GM23338 (cell line): ENCODE measurements around the gene CD19. TPM values are rescaled to one million over a fixed set of nuclear protein-coding genes. Genes with fewer than 3 reads are reported as not detected.

Source experiments
- ATAC-seq: fragments of 200-7000 bp; cut with Tn5 transposase; 3 replicates; pipeline ENCODE4 v1.9.1; 2020
- DNase-seq: peaks from one replicate; pipeline ENCODE4 v3.0.0-alpha.2; 2015; ENCODE audit warnings: low spot score
- H2AFZ ChIP-seq: fragments of 200-600 bp; sonication (generic); 2 replicates; pipeline ENCODE4 v1.8.0; 2016; ENCODE audit warnings: antibody characterized with exemption, mild to moderate bottlenecking, moderate library complexity
- H3F3A ChIP-seq: fragments of 200-600 bp; sonication (generic); replicated peaks from 2 replicates; pipeline ENCODE4 v1.8.0; 2017; ENCODE audit warnings: antibody characterized with exemption, mixed run types, low read depth
- H3K27ac ChIP-seq: fragments of 200-600 bp; sonication (generic); 2 replicates; pipeline ENCODE4 v1.6.1; 2016; ENCODE audit warnings: low read depth
- H3K27me3 ChIP-seq: fragments of 200-600 bp; sonication (generic); 2 replicates; pipeline ENCODE4 v1.8.0; 2016; ENCODE audit warnings: mild to moderate bottlenecking, mixed run types, moderate library complexity; ENCODE audit not compliant: insufficient read depth
- H3K36me3 ChIP-seq: fragments of 200-600 bp; sonication (generic); 2 replicates; pipeline ENCODE4 v1.8.0; 2016; ENCODE audit warnings: mild to moderate bottlenecking; ENCODE audit not compliant: insufficient read depth
- H3K4me1 ChIP-seq: fragments of 200-600 bp; sonication (generic); 2 replicates; pipeline ENCODE4 v1.8.0; 2016; ENCODE audit warnings: mild to moderate bottlenecking, moderate library complexity; ENCODE audit not compliant: insufficient read depth
- H3K4me2 ChIP-seq: fragments of 200-600 bp; sonication (generic); 2 replicates; pipeline ENCODE4 v1.7.1; 2017; ENCODE audit warnings: mixed run types
- H3K4me3 ChIP-seq: fragments of 200-600 bp; sonication (generic); 2 replicates; pipeline ENCODE4 v1.6.1; 2016; ENCODE audit warnings: mixed run types
- H3K79me2 ChIP-seq: fragments of 200-600 bp; sonication (generic); replicated peaks from 2 replicates; pipeline ENCODE4 v1.8.0; 2017; ENCODE audit warnings: mild to moderate bottlenecking; ENCODE audit not compliant: insufficient read depth
- H3K9me2 ChIP-seq: fragments of 200-600 bp; sonication (generic); 2 replicates; pipeline ENCODE4 v1.8.0; 2017; ENCODE audit not compliant: insufficient read depth
- H4K20me1 ChIP-seq: fragments of 200-600 bp; sonication (generic); replicated peaks from 2 replicates; pipeline ENCODE4 v1.8.0; 2017; ENCODE audit warnings: mild to moderate bottlenecking; ENCODE audit not compliant: insufficient read depth
- H3K27ac Mint-ChIP-seq: 2 replicates; pipeline ENCODE4 v1.8.0; 2020; ENCODE audit warnings: inconsistent platforms, mild to moderate bottlenecking, moderate library complexity, mixed read lengths
- H3K27me3 Mint-ChIP-seq: 3 replicates; pipeline ENCODE4 v1.8.0; 2022; ENCODE audit warnings: low read depth, mild to moderate bottlenecking, moderate library complexity, mixed read lengths, inconsistent platforms; ENCODE audit not compliant: insufficient read depth, poor library complexity
- H3K36me3 Mint-ChIP-seq: 3 replicates; pipeline ENCODE4 v1.8.0; 2021; ENCODE audit warnings: low read depth, mild to moderate bottlenecking, inconsistent platforms, moderate library complexity, mixed read lengths
- H3K4me1 Mint-ChIP-seq: 3 replicates; pipeline ENCODE4 v1.8.0; 2020; ENCODE audit warnings: mild to moderate bottlenecking, inconsistent platforms, mixed read lengths
- H3K4me3 Mint-ChIP-seq: 3 replicates; pipeline ENCODE4 v1.8.0; 2021; ENCODE audit warnings: moderate library complexity, mild to moderate bottlenecking, inconsistent platforms, mixed read lengths
- H3K9me3 Mint-ChIP-seq: 3 replicates; pipeline ENCODE4 v1.8.0; 2020; ENCODE audit warnings: moderate library complexity, mild to moderate bottlenecking, inconsistent platforms, mixed read lengths
- CREB1 ChIP-seq: fragments of 250-450 bp; sonication (Bioruptor Pico); IDR thresholded peaks from 2 replicates; pipeline ENCODE4 v1.5.0; 2020; ENCODE audit warnings: low read depth, mild to moderate bottlenecking, moderate library complexity
- CTCF ChIP-seq, 2 experiments: fragments of 200-600 bp in 1 of 2; sonication (generic) in 1 of 2; conservative IDR thresholded peaks; 2 replicates each; pipeline versions ENCODE4 v1.5.1 to v1.6.1; 2016 to 2017; ENCODE audit warnings: antibody characterized with exemption in 2 of 2, low read depth in 2 of 2, mild to moderate bottlenecking in 2 of 2, moderate library complexity in 1 of 2
- ETS1 ChIP-seq: IDR thresholded peaks from 2 replicates; pipeline ENCODE4 v1.6.1; 2016; ENCODE audit warnings: antibody characterized with exemption
- EZH2 ChIP-seq: fragments of 200-600 bp; sonication (generic); IDR thresholded peaks from one replicate; pipeline ENCODE4 v1.8.0; 2017; ENCODE audit warnings: antibody characterized with exemption, mild to moderate bottlenecking, low read depth; ENCODE audit not compliant: unreplicated experiment
- EZH2phosphoT487 ChIP-seq: fragments of 200-600 bp; sonication (generic); IDR thresholded peaks from one replicate; pipeline ENCODE4 v1.8.1; 2018; ENCODE audit warnings: antibody characterized with exemption; ENCODE audit not compliant: unreplicated experiment
- JUNB ChIP-seq: IDR thresholded peaks from one replicate; pipeline ENCODE4 v1.6.1; 2016; ENCODE audit warnings: antibody characterized with exemption; ENCODE audit not compliant: unreplicated experiment
- NANOG ChIP-seq: IDR thresholded peaks from 2 replicates; pipeline ENCODE4 v1.6.1; 2016; ENCODE audit warnings: antibody characterized with exemption, borderline replicate concordance
- POLR2AphosphoS5 ChIP-seq: IDR thresholded peaks from 2 replicates; pipeline ENCODE4 v1.6.1; 2016; ENCODE audit warnings: antibody characterized with exemption, low read depth
- REST ChIP-seq: IDR thresholded peaks from one replicate; pipeline ENCODE4 v1.6.1; 2018; ENCODE audit warnings: antibody characterized with exemption; ENCODE audit not compliant: unreplicated experiment
- STAT1 ChIP-seq: IDR thresholded peaks from one replicate; pipeline ENCODE4 v1.6.1; 2016; ENCODE audit warnings: antibody characterized with exemption; ENCODE audit not compliant: unreplicated experiment
- ZNF114 ChIP-seq: fragments of 250-450 bp; sonication (Bioruptor Pico); IDR thresholded peaks from 2 replicates; pipeline ENCODE4 v1.5.0; 2020; ENCODE audit warnings: mild to moderate bottlenecking, moderate library complexity
- ZNF331 ChIP-seq: fragments of 250-450 bp; sonication (Bioruptor Pico); IDR thresholded peaks from 2 replicates; pipeline ENCODE4 v1.5.0; 2020; ENCODE audit warnings: low read depth, mild to moderate bottlenecking, moderate library complexity
- ZNF462 ChIP-seq: fragments of 250-450 bp; sonication (Bioruptor Pico); IDR thresholded peaks from 2 replicates; pipeline ENCODE4 v1.5.0; 2020; ENCODE audit warnings: mild to moderate bottlenecking, moderate library complexity
- polyA plus RNA-seq: library from polyadenylated mRNA; unstranded; fragments of >200 nt; fragmentation: Nextera tagmentation; extraction: Ambion mirVana; gene quantifications from 2 replicates; pipeline ENCODE4 v1.2.1, GENCODE V29; 2016
- total RNA-seq: library from RNA; depleted of rRNA; stranded (reverse); fragments of >200 nt; shearing (Covaris generic); gene quantifications from 2 replicates; pipeline ENCODE4 v1.2.3, GENCODE V29; 2014

Gene CD19
- total and polyA plus RNA-seq, 2 experiments from 2014 or later, result 0.83 to 1.9 TPM

- TF ChIP-seq JUNB (no peak), POLR2AphosphoS5 (peak; percentile 66), CTCF (conservative IDR thresholded peaks at IDR 0.05; ENCODE audit: low read depth in 2 of 2) (peak; percentile 27 to 30), ETS1 (no peak), EZH2 (no peak), CREB1 (CRISPR knock-in tag) (no peak), EZH2phosphoT487 (no peak), ZNF462 (no peak), ZNF114 (CRISPR knock-in tag) (no peak), ZNF331 (CRISPR knock-in tag) (no peak), REST (no peak), STAT1 (no peak), NANOG (no peak)
- Histone ChIP-seq H3K4me2 (peak overlapping the region; percentile 97), H3K27me3 (no peaks in the 10 kb centered on the region), H3K79me2 (0 out of 2 replicates have a peak, but pooled peaks cover 4% of the 10 kb centered on the region), H3F3A (peaks cover 20% of the 10 kb centered on the region), H4K20me1 (no peaks in the 10 kb centered on the region; the same call in 1 of the 2 replicates), H3K36me3 (no peaks in the 10 kb centered on the region), H3K27ac (peak overlapping the region; percentile 94), H3K9me2 (no peaks in the 10 kb centered on the region), H2AFZ (peak overlapping the region; percentile 95), H3K4me1 (peaks cover 10% of the 10 kb centered on the region), H3K4me3 (peak overlapping the region; percentile 98)
- Mint-ChIP-seq H3K4me3 (peak overlapping the region; percentile 95), H3K36me3 (peaks cover 10% of the 10 kb centered on the region; the same call in 2 of the 3 replicates), H3K27me3 (peaks cover 14% of the 10 kb centered on the region), H3K9me3 (no peaks in the 10 kb centered on the region; the same call in 1 of the 3 replicates), H3K27ac (peak overlapping the region; percentile 96), H3K4me1 (peaks cover 11% of the 10 kb centered on the region)
- ATAC-seq (no peak; the same call in 2 of the 3 replicates), DNase-seq (no peak)
Observed at GRCh38 chr16:28924399-28924761, 7.4 kb upstream of the CD19 start.
